GM18502 (cell line): ENCODE data around the gene COL8A2.
"Not testable (repeated sequence)": the region's sequence is repeated elsewhere in the genome, so short reads cannot be mapped to it uniquely, and the experiment has no call there.

ENCODE experiments used
- ATAC-seq: cut with Tn5 transposase; IDR thresholded peaks from one replicate; pipeline ENCODE4 v1.9.1; 2021; ENCODE audit warnings: mild to moderate bottlenecking; ENCODE audit not compliant: unreplicated experiment, poor library complexity

Gene COL8A2

DNA sequence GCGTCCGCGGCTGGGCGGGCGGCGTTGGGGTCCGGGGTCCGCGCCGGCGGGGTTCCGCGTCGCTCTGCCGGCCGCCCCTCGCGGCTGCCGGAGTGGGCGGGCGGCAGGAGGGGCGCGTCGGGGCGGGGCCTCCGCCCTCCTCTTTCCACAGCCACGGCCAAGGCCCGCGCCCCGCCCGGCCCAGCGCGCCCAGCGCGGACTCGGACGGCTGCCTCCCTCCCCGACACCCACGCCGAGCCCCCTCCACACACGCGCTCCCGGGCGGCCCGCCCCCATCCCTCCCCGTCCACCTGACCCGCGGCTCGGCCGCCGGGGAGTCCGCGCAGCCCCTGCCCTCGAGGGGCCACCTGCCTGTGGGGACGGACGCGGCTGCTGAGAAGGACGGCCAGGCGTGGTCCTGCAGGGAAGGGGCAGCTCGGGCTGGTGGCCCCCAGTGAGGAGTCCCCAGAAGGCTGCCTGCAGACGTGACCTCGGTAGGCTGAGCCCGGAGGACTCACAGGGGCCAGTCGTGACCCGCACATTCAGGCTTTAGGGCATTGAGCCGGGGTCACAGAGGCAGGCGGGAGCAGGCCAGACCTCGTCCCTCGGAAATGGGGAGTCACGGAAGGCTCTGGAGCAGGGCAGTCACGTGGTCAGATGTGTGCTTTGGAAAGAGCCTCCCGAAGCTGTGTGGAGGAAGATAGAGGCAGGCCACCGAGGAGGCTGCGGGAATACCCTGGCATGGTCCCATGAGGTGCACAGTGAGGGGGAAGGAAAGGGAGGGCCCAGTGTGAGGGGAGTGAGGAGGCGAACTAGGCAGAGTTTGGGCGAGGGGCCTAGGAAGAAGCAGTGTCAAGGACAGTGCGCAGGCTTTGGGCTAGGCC is at the start of gene COL8A2:
Gene COL8A2 (minus strand): TSS at position 94 of the 863 bp plus-strand sequence. CDS start 24,980 bp downstream, outside the sequence.
- ATAC-seq = no peak

DNA sequence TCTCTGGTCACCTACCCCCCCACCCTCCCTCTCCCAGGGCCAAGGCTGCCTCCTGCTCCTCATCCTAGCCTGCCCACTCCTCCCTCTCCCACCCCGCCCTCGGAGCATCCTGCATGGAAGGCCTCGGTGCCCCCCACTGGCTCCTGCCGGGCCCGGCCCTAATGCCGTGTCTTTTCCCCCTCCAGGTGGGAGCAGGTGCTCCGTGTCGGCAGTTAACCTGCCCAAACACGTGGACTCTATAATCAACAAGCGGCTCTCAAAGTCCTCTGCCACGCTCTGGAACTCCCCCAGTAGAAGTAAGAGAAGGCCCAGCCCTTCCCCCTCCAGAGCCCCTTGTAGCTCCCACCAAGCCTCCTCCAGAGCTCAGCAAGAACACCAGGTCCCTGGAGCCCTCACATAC is 49.7 kb upstream of the COL8A2 start:
- no peak for ATAC-seq

DNA sequence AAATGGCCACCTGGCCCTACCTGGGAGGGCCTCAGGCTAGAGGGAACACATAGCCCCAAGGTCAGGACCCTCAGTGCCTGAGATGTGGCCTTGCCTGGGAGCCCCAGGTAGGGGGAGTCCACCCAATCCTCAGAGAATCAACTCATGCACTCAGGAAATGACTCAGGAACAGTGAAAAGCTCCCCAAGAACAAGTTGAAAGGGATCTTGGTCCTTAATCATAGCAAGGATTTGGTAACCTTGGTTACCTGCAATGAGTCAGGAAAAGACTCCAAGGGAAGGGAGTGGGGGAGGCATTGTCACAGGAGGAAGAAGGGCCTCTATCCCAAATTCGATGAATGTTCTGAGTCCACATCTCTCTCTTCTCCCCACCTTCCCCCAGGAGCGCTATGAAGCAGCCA is 48.0 kb upstream of the COL8A2 start:
- ATAC-seq = no peak

GRCh38 chr1:36172017-36172747 is 47.2 kb upstream of the COL8A2 start:
- ATAC-seq = no peak

DNA sequence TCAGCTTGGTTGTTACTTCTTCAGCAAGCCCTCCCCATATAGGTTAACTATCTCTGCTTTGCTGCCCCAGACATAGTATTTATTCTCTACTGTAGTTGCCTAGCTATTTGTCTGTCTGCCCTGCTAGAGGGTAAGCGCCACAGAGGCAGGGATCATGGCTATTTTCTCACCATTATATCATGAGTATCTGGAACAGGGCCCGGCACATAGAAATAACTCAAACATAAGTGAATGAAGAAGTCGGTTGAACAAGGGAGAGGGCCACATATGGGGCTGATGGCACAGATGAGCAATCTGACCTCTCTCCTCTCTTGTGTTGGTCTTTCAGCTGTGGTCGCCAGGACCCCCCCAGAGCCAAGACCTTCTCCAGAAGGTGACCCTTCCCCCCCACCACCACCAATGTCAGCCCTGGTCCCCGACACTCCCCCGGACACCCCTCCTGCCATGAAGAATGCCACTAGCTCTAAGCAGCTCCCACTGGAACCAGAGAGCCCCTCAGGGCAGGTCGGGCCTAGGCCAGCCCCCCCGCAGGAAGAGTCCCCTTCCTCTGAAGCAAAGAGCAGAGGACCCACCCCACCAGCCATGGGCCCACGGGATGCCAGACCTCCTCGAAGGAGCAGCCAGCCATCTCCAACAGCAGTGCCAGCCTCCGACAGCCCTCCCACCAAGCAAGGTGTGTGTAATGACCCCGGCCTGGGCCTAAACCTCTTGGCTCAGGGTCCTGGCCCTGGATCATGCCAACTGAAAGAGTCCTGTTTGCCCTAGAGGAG is 45.8 kb upstream of the COL8A2 start:
- no peak for ATAC-seq

DNA sequence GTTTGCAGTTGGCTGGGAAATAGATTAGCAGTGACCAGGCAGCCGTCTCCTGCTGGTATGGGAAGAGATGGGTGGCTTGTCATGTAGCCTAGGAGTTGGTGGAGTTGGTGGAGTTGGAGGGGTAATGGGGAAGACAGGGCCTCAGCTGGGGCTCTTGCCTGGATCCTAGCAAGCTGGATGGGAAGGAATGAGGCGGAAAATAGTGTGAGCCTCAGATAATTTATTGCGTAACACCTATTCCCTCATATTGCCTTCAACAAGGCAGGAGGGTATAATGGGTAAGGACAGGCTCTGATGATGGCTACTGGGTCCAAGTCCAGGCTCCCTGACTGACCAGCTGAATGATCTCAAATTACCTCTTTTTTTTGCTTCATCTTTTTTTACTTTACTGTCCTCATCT is 43.5 kb upstream of the COL8A2 start:
- no peak for ATAC-seq

GRCh38 chr1:36166938-36167905 is 42.2 kb upstream of the COL8A2 start:
- ATAC-seq = no peak

GRCh38 chr1:36166136-36166535 is 41.1 kb upstream of the COL8A2 start:
- no peak for ATAC-seq

GRCh38 chr1:36165145-36165544 is 40.1 kb upstream of the COL8A2 start:
- ATAC-seq = no peak

- ATAC-seq = no peak
These were observed 39.3 kb upstream of the COL8A2 start for GRCh38 chr1:36164361-36164760.

DNA sequence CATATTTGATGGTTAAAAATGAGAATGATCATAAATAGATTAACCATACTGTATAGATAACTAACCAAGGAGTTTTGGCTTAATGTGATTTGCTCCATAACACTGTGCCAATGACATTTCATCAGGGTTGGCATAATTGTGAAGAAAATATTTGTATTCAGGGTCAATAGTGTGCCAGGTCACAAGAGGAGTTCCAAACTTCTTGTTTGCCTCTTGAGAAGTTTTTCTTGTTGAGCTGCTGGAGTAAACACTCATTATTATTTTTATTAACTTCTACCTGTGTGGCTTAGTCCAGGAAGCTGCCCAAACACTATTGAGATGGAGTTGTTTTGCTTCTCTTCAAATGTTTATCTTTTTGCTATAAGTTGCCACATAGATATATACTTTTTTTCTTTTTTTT is 38.4 kb upstream of the COL8A2 start:
- no peak for ATAC-seq

- no peak for ATAC-seq
These were observed 37.7 kb upstream of the COL8A2 start for GRCh38 chr1:36162680-36163239.

DNA sequence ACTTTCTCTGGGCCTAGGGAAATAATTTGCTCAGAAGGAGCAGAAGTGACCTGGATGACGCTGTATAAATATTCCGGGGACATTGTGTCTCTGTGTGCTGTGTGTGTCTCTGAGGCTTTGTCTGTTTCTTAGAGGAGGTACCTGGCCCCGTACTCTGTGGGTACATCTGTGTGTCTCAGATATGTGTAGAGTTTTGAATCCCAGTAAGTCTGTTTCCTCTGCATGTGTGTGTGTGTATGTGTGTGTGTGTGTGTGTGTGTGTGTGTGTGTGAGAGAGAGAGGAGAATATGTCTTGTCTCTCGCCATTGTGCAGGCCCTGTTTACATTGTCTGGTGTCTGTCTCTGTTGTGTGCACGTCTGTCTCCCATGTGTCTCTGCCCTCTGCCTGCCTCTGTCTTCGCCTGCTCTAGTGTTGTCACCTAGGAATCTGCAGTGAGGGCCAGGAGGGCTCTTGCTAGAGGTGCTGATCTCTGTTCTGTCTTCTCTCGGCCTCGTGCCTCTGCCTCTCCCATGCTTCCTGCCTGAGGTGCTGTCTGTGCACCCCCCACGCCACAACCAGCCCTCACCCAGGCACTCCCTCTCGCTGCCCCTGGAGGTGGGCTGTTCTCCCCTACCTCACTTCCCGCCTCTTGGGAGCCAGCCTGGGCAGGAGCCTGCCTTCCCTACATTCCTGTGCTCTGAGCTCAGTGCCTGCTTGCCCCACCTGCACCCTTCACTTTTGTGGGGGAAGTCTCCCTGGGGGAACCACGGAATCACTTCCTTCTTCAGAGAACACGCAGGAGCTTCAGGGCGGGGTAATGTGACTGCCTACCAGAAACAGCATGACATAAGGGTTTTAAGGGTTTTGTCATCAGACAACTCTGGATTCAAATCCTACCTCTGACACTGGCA is 36.9 kb upstream of the COL8A2 start:
- peak; percentile 37 for ATAC-seq

GRCh38 chr1:36160949-36161485 is 36.0 kb upstream of the COL8A2 start:
- ATAC-seq = no peak

GRCh38 chr1:36160388-36160948 is 35.4 kb upstream of the COL8A2 start:
- no peak for ATAC-seq

DNA sequence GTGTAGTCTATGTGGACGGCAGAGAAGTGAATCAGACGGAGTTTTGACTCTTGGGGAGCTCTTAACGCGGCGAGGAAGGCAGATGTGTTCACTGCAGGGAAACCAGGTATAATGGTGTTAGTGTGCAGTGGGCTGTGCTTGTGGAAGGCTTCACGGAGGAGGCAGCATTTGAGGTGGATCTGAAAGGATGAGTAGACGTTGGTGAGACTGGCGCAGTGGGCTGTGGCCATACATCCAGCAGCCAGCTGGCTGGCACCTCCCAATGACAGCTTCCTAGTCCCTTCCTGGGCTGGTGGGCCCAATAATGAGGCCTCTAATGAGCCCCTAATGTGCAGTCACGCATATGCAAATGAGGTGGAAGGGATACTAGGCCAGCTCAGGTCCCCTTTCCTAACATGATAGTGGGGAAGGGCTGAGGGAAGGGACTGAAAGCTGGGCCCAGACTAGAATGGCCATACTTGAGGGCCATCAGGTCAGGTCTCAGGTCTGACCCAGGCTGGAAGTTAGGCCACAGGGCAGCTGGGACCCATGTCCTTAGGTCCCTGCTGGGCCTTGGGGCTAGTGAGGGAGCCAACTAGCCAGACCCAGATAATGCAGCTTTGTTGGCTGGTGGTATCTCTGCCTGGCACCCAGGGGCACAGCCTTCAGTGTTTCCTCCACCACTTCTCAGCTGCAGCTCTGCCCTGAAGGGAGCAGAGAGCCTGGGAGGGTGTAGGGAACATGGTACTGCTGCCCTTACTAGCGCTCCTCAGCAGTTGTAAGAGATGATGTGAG is 34.8 kb upstream of the COL8A2 start:
- ATAC-seq = no peak

DNA sequence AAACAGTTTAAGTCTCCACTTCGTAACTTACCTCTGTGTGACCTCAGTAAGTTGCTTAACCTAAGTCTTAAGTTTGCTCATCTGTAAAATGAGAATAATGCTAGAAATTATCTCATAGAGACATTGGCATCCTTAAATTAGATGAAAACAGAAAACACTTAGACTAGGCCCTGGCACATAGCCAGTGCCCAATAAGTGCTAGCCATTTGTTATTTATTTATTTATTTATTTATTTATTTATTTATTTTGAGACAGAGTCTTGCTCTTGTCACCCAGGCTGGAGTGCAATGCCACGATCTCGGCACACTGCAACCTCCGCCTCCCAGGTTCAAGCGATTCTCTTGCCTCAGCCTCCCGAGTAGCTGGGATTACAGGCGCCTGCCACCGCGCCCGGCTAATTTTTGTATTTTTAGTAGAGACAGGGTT is 33.8 kb upstream of the COL8A2 start:
- not testable (repeated sequence) for ATAC-seq
